Osteoblast (primary cell): ENCODE results near the gene MED10. TPM values are rescaled to one million over a fixed set of nuclear protein-coding genes. Genes with fewer than 3 reads are reported as not detected.

Source experiments
- DNase-seq: peaks from one replicate; pipeline ENCODE4 v3.0.0; 2011; ENCODE audit warnings: low spot score, mixed read lengths; ENCODE audit not compliant: insufficient read length; ENCODE audit errors: missing footprints
- H2AFZ ChIP-seq: 2 replicates; pipeline ENCODE4 v1.6.0; 2011; ENCODE audit warnings: mild to moderate bottlenecking, low read length
- H3K27ac ChIP-seq: 2 replicates; pipeline ENCODE4 v1.5.1; 2011; ENCODE audit warnings: mild to moderate bottlenecking, low read depth, low read length, moderate library complexity
- H3K27me3 ChIP-seq: 2 replicates; pipeline ENCODE4 v1.6.0; 2012; ENCODE audit warnings: mild to moderate bottlenecking, control low read depth, inconsistent platforms, low read length, moderate library complexity; ENCODE audit not compliant: insufficient read depth
- H3K36me3 ChIP-seq: 2 replicates; pipeline ENCODE4 v1.5.1; 2011; ENCODE audit warnings: mild to moderate bottlenecking, low read length, control low read depth, moderate library complexity; ENCODE audit not compliant: insufficient read depth
- H3K4me1 ChIP-seq: 2 replicates; pipeline ENCODE4 v1.5.1; 2011; ENCODE audit warnings: mild to moderate bottlenecking, low read length, control low read depth, moderate library complexity; ENCODE audit not compliant: insufficient read depth
- H3K4me2 ChIP-seq: 2 replicates; pipeline ENCODE4 v1.6.0; 2011; ENCODE audit warnings: mild to moderate bottlenecking, low read length; ENCODE audit not compliant: insufficient read depth
- H3K4me3 ChIP-seq: fragments of 200-600 bp; sonication (generic); 3 replicates; pipeline ENCODE4 v1.5.1; 2012; ENCODE audit warnings: mild to moderate bottlenecking, low read length, inconsistent platforms; ENCODE audit not compliant: insufficient read depth
- H3K79me2 ChIP-seq: 2 replicates; pipeline ENCODE4 v1.6.0; 2012; ENCODE audit warnings: mild to moderate bottlenecking, low read length, control low read depth, inconsistent platforms; ENCODE audit not compliant: insufficient read depth
- H3K9me3 ChIP-seq: 2 replicates; pipeline ENCODE4 v1.5.1; 2011; ENCODE audit warnings: low read depth, low read length, control low read depth
- H4K20me1 ChIP-seq: 2 replicates; pipeline ENCODE4 v1.6.0; 2012; ENCODE audit warnings: mild to moderate bottlenecking, low read length, control low read depth; ENCODE audit not compliant: insufficient read depth
- total RNA-seq: library from RNA; depleted of rRNA; stranded (reverse); fragments of >200 nt; gene quantifications from 2 replicates; pipeline ENCODE4 v1.2.3, GENCODE V29; 2012
- TF ChIP-seq, protein P1 (sequence below): IDR thresholded peaks from 2 replicates; pipeline ENCODE4 v1.5.1; 2011; ENCODE audit warnings: mild to moderate bottlenecking, low read depth, low read length, moderate library complexity; ENCODE audit errors: extremely low read depth

MED10 gene
- total RNA-seq, 1 donor, result 13.4 TPM

DNA sequence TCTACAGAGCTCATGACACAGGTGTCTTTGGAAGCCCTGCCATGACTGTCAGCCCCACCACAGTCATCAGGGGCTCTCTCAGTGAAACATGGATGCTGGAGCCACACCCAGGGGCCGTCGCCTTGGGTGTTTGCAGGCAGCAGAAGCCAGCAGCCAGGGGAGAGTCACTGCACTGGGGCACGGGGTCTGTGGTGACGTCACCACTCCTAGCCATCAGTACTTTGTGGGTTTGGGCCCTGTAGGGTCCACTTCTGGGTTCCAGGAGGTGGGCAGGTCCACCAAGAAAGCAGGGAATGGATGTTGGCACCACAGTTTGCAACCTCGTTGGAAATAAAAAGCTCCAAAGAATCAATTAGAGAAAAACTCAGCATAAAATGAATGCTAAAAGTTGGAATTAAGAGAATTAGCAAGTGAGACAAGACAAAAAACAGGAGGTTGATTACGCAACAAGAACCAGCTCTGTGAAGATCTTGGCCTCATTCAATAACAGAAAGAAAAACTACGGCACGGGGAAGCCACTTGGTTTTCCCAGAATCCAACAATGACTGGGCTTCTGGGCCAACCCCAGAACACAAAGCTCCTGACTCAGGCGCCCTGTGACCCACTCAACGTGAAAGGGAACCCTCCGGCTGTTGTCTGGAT, 34.3 kb downstream of the MED10 start:
- TF ChIP-seq, protein P1, sequence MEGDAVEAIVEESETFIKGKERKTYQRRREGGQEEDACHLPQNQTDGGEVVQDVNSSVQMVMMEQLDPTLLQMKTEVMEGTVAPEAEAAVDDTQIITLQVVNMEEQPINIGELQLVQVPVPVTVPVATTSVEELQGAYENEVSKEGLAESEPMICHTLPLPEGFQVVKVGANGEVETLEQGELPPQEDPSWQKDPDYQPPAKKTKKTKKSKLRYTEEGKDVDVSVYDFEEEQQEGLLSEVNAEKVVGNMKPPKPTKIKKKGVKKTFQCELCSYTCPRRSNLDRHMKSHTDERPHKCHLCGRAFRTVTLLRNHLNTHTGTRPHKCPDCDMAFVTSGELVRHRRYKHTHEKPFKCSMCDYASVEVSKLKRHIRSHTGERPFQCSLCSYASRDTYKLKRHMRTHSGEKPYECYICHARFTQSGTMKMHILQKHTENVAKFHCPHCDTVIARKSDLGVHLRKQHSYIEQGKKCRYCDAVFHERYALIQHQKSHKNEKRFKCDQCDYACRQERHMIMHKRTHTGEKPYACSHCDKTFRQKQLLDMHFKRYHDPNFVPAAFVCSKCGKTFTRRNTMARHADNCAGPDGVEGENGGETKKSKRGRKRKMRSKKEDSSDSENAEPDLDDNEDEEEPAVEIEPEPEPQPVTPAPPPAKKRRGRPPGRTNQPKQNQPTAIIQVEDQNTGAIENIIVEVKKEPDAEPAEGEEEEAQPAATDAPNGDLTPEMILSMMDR, result no peak
- Histone ChIP-seq H2AFZ (no peak overlapping the region), H3K4me1 (no peaks in the 10 kb centered on the region), H3K4me3 (no peak overlapping the region), H3K27ac (no peak overlapping the region), H3K79me2 (no peaks in the 10 kb centered on the region), H3K27me3 (no peaks in the 10 kb centered on the region), H3K4me2 (no peak overlapping the region), H4K20me1 (no peaks in the 10 kb centered on the region), H3K36me3 (no peaks in the 10 kb centered on the region), H3K9me3 (no peaks in the 10 kb centered on the region)
- DNase-seq, result no peak

DNA sequence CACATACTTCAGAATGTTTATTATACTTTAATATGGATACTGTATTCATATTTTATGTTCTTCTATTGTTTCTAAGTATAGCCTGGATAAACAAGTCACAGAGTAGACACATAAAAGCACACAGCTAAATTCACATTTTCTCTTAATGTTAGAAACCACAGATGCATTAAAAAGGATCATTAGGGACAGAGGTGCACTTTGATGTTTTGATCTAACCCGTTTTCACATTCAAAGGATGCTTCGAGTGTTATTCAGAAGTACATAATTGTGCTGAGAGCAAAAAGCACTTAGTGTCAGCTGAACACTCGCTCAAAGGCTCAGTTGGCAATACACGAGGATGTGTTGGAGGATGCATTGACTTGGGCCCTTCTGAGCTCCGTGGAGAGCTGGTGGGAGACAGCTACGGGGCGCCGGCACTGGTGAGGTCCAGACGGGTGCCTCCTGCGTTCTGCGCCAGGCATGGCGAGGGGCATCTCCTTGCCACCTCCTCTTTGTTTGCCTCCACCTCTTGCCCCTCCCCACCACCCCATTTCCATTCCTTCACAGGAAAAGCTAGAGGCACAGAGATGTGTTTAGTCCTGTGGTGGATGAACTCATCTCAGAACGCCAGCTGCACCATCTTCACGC, 35.5 kb downstream of the MED10 start:
- no peak overlapping the region for H3K27ac ChIP-seq
- H3K27me3 ChIP-seq, result no peaks in the 10 kb centered on the region
- H3K4me2 ChIP-seq, result no peak overlapping the region
- H3K4me3 ChIP-seq, result no peak overlapping the region
- H2AFZ ChIP-seq, result no peak overlapping the region
- TF ChIP-seq, protein P1, result no peak
- H3K9me3 ChIP-seq, result no peaks in the 10 kb centered on the region
- H3K36me3 ChIP-seq, result no peaks in the 10 kb centered on the region
- DNase-seq, result no peak
- no peaks in the 10 kb centered on the region for H3K4me1 ChIP-seq
- H3K79me2 ChIP-seq, result no peaks in the 10 kb centered on the region
- no peaks in the 10 kb centered on the region for H4K20me1 ChIP-seq

DNA sequence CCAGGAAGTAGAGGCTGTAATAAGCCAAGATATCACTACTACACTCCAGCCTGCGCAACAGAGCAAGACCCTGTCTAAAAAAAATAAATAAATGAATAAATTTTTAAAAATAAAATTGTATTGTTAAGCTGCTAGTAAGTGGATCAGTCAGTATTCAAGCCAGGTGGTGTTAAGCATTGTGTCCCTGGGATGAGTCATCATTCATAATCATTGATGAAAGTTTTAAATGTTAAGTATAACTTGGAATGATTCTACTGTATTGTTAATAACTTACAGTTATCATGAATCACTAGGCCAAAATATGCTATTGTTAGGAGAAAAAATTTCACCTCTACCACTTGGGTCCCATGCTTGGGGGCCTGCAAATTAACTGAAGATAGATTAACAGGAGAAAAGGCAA, 38.2 kb downstream of the MED10 start:
- no peaks in the 10 kb centered on the region for H3K9me3 ChIP-seq
- no peak for DNase-seq

DNA sequence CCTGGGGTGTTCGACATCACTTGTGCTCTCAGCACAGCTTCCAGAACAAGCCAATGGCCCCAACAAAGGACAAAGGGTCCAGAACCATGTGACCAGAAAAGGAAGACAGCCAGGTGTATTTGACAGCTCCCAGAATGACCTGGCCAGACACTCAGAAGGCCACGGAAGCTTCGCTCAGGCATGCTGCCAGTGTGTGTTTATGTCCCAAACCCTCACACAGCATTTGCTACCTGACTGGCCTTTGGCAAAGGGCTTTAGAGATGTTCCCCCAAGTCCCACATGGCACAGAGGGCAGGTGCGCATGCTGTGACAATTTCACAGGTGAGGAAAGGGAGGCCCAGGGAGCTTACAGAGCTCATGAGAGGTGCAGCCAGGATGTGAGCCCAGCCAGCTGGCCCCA, 39.5 kb downstream of the MED10 start:
- H3K27ac ChIP-seq, result no peak overlapping the region
- no peak for DNase-seq
- H3K9me3 ChIP-seq, result no peaks in the 10 kb centered on the region
- no peaks in the 10 kb centered on the region for H3K27me3 ChIP-seq
- TF ChIP-seq, protein P1, result no peak
- H3K4me3 ChIP-seq, result no peak overlapping the region
- no peaks in the 10 kb centered on the region for H3K4me1 ChIP-seq
- H4K20me1 ChIP-seq, result no peaks in the 10 kb centered on the region
- H3K4me2 ChIP-seq, result no peak overlapping the region
- no peak overlapping the region for H2AFZ ChIP-seq
- no peaks in the 10 kb centered on the region for H3K79me2 ChIP-seq
- no peaks in the 10 kb centered on the region for H3K36me3 ChIP-seq

More for the DNA sequence above, 38.2 kb downstream of the MED10 start:
- Histone ChIP-seq H4K20me1 (no peaks in the 10 kb centered on the region), H3K4me2 (no peak overlapping the region), H3K4me1 (no peaks in the 10 kb centered on the region), H3K27me3 (no peaks in the 10 kb centered on the region), H3K4me3 (no peak overlapping the region), H3K36me3 (no peaks in the 10 kb centered on the region), H3K79me2 (no peaks in the 10 kb centered on the region), H2AFZ (no peak overlapping the region), H3K27ac (no peak overlapping the region)
- TF ChIP-seq, protein P1, result no peak
